Dendritic cell treated with granulocyte-macrophage colony-stimulating factor and Interleukin-4, amounts not matched to agents 40 ng/mL and 50 ng/mL, for 4 days (primary cell): ENCODE measurements around the gene PTPRK.
"Not testable (repeated sequence)": the region's sequence is repeated elsewhere in the genome, so short reads cannot be mapped to it uniquely, and the experiment has no call there.

Experiments used
- H3K27ac Mint-ChIP-seq: one replicate; pipeline ENCODE4 v1.8.0; 2022; ENCODE audit warnings: mild to moderate bottlenecking, mixed read lengths
- H3K27me3 Mint-ChIP-seq: one replicate; pipeline ENCODE4 v1.8.0; 2022; ENCODE audit warnings: mild to moderate bottlenecking, mixed read lengths
- H3K36me3 Mint-ChIP-seq: one replicate; pipeline ENCODE4 v1.8.0; 2022; ENCODE audit warnings: low read depth, mixed read lengths
- H3K4me1 Mint-ChIP-seq: one replicate; pipeline ENCODE4 v1.8.0; 2022; ENCODE audit warnings: low read depth, mixed read lengths
- H3K4me3 Mint-ChIP-seq: one replicate; pipeline ENCODE4 v1.8.0; 2022; ENCODE audit warnings: mild to moderate bottlenecking, moderate library complexity, mixed read lengths
- H3K9me3 Mint-ChIP-seq: one replicate; pipeline ENCODE4 v1.8.0; 2022; ENCODE audit warnings: mixed read lengths
- intact Hi-C: fragments of 100-400 bp; cut with micrococcal nuclease; formaldehyde crosslinking; loops from one replicate; pipeline ENCODE4 v1.15.0; 2022

The PTPRK gene

GRCh38 chr6:128018821-128019220 lies 501.6 kb downstream of the PTPRK start:
- H3K9me3 Mint-ChIP-seq = no peaks in the 10 kb centered on the region
- H3K4me1 Mint-ChIP-seq = no peaks in the 10 kb centered on the region
- H3K4me3 Mint-ChIP-seq = no peak overlapping the region
- H3K36me3 Mint-ChIP-seq = no peaks in the 10 kb centered on the region
- H3K27me3 Mint-ChIP-seq = no peaks in the 10 kb centered on the region
- intact Hi-C loops = no loop called here
- no peak overlapping the region for H3K27ac Mint-ChIP-seq

GRCh38 chr6:128017288-128017687 lies 503.1 kb downstream of the PTPRK start:
- H3K9me3 Mint-ChIP-seq = no peaks in the 10 kb centered on the region
- no peaks in the 10 kb centered on the region for H3K27me3 Mint-ChIP-seq
- no peaks in the 10 kb centered on the region for H3K36me3 Mint-ChIP-seq
- no peak overlapping the region for H3K27ac Mint-ChIP-seq
- intact Hi-C loops = no loop called here
- H3K4me1 Mint-ChIP-seq = no peaks in the 10 kb centered on the region
- no peak overlapping the region for H3K4me3 Mint-ChIP-seq

GRCh38 chr6:128007658-128008057 lies 512.7 kb downstream of the PTPRK start:
- H3K4me1 Mint-ChIP-seq = no peaks in the 10 kb centered on the region
- no peak overlapping the region for H3K27ac Mint-ChIP-seq
- intact Hi-C loops = no loop called here
- no peaks in the 10 kb centered on the region for H3K9me3 Mint-ChIP-seq
- no peaks in the 10 kb centered on the region for H3K27me3 Mint-ChIP-seq
- H3K4me3 Mint-ChIP-seq = no peak overlapping the region
- H3K36me3 Mint-ChIP-seq = no peaks in the 10 kb centered on the region

GRCh38 chr6:128005009-128005408 lies 515.4 kb downstream of the PTPRK start:
- H3K27ac Mint-ChIP-seq = no peak overlapping the region
- intact Hi-C loops = no loop called here

GRCh38 chr6:128000363-128000762 lies 520.0 kb downstream of the PTPRK start:
- H3K9me3 Mint-ChIP-seq = no peaks in the 10 kb centered on the region
- no peak overlapping the region for H3K4me3 Mint-ChIP-seq
- intact Hi-C loops = no loop called here
- no peak overlapping the region for H3K27ac Mint-ChIP-seq
- no peaks in the 10 kb centered on the region for H3K27me3 Mint-ChIP-seq
- H3K36me3 Mint-ChIP-seq = no peaks in the 10 kb centered on the region
- no peaks in the 10 kb centered on the region for H3K4me1 Mint-ChIP-seq

More at GRCh38 chr6:128005009-128005408, 515.4 kb downstream of the PTPRK start:
- Mint-ChIP-seq H3K27me3 (no peaks in the 10 kb centered on the region), H3K4me3 (no peak overlapping the region), H3K9me3 (no peaks in the 10 kb centered on the region), H3K36me3 (no peaks in the 10 kb centered on the region), H3K4me1 (no peaks in the 10 kb centered on the region)

GRCh38 chr6:127998985-127999384 lies 521.4 kb downstream of the PTPRK start:
- Mint-ChIP-seq H3K27me3 (no peaks in the 10 kb centered on the region), H3K4me3 (no peak overlapping the region), H3K4me1 (no peaks in the 10 kb centered on the region), H3K9me3 (no peaks in the 10 kb centered on the region), H3K27ac (no peak overlapping the region), H3K36me3 (no peaks in the 10 kb centered on the region)
- intact Hi-C loops = no loop called here

GRCh38 chr6:127997496-127998164 lies 522.8 kb downstream of the PTPRK start:
- no peaks in the 10 kb centered on the region for H3K9me3 Mint-ChIP-seq
- intact Hi-C loops = no loop called here
- H3K27me3 Mint-ChIP-seq = no peaks in the 10 kb centered on the region
- H3K27ac Mint-ChIP-seq = no peak overlapping the region
- H3K4me3 Mint-ChIP-seq = no peak overlapping the region
- no peaks in the 10 kb centered on the region for H3K36me3 Mint-ChIP-seq
- H3K4me1 Mint-ChIP-seq = no peaks in the 10 kb centered on the region

- intact Hi-C loops = no loop called here
- Mint-ChIP-seq H3K4me3 (no peak overlapping the region), H3K4me1 (no peaks in the 10 kb centered on the region), H3K27ac (no peak overlapping the region), H3K36me3 (no peaks in the 10 kb centered on the region), H3K9me3 (no peaks in the 10 kb centered on the region), H3K27me3 (no peaks in the 10 kb centered on the region)
These were observed 523.5 kb downstream of the PTPRK start for GRCh38 chr6:127996925-127997324.

- H3K9me3 Mint-ChIP-seq = no peaks in the 10 kb centered on the region
- H3K27me3 Mint-ChIP-seq = no peaks in the 10 kb centered on the region
- H3K27ac Mint-ChIP-seq = no peak overlapping the region
- no peaks in the 10 kb centered on the region for H3K4me1 Mint-ChIP-seq
- intact Hi-C loops = no loop called here
- H3K4me3 Mint-ChIP-seq = no peak overlapping the region
- no peaks in the 10 kb centered on the region for H3K36me3 Mint-ChIP-seq
These were observed 528.3 kb downstream of the PTPRK start for GRCh38 chr6:127992144-127992543.

- H3K4me3 Mint-ChIP-seq = no peak overlapping the region
- no peaks in the 10 kb centered on the region for H3K27me3 Mint-ChIP-seq
- H3K9me3 Mint-ChIP-seq = no peaks in the 10 kb centered on the region
- H3K4me1 Mint-ChIP-seq = no peaks in the 10 kb centered on the region
- H3K36me3 Mint-ChIP-seq = no peaks in the 10 kb centered on the region
- no peak overlapping the region for H3K27ac Mint-ChIP-seq
- intact Hi-C loops = no loop called here
These were observed 530.3 kb downstream of the PTPRK start for GRCh38 chr6:127990074-127990473.

- no peak overlapping the region for H3K27ac Mint-ChIP-seq
- H3K4me1 Mint-ChIP-seq = no peaks in the 10 kb centered on the region
These were observed 539.4 kb downstream of the PTPRK start for GRCh38 chr6:127980996-127981395.

GRCh38 chr6:127978185-127978584 lies 542.2 kb downstream of the PTPRK start:
- H3K4me1 Mint-ChIP-seq, H3K9me3 Mint-ChIP-seq, H3K36me3 Mint-ChIP-seq, intact Hi-C loops, H3K27me3 Mint-ChIP-seq, H3K27ac Mint-ChIP-seq, H3K4me3 Mint-ChIP-seq: not testable (repeated sequence)

More at GRCh38 chr6:127980996-127981395, 539.4 kb downstream of the PTPRK start:
- H3K9me3 Mint-ChIP-seq = no peaks in the 10 kb centered on the region
- H3K36me3 Mint-ChIP-seq = no peaks in the 10 kb centered on the region
- intact Hi-C loops = no loop called here
- H3K27me3 Mint-ChIP-seq = no peaks in the 10 kb centered on the region
- no peak overlapping the region for H3K4me3 Mint-ChIP-seq

- Mint-ChIP-seq H3K27ac (no peak overlapping the region), H3K4me3 (no peak overlapping the region), H3K36me3 (no peaks in the 10 kb centered on the region), H3K27me3 (no peaks in the 10 kb centered on the region), H3K9me3 (no peaks in the 10 kb centered on the region), H3K4me1 (no peaks in the 10 kb centered on the region)
- intact Hi-C loops = no loop called here
These were observed 543.6 kb downstream of the PTPRK start for GRCh38 chr6:127976796-127977195.

- Mint-ChIP-seq H3K4me1 (no peaks in the 10 kb centered on the region), H3K27ac (no peak overlapping the region), H3K9me3 (no peaks in the 10 kb centered on the region), H3K36me3 (no peaks in the 10 kb centered on the region), H3K27me3 (no peaks in the 10 kb centered on the region), H3K4me3 (no peak overlapping the region)
- intact Hi-C loops = no loop called here
These were observed 544.3 kb downstream of the PTPRK start for GRCh38 chr6:127976111-127976510.

GRCh38 chr6:127972815-127973214 lies 547.6 kb downstream of the PTPRK start:
- Mint-ChIP-seq H3K27ac (no peak overlapping the region), H3K4me3 (no peak overlapping the region), H3K9me3 (no peaks in the 10 kb centered on the region), H3K4me1 (no peaks in the 10 kb centered on the region), H3K27me3 (no peaks in the 10 kb centered on the region), H3K36me3 (no peaks in the 10 kb centered on the region)
- intact Hi-C loops = no loop called here
